NCI-H345 (cell line): ENCODE data around the gene ADARB1.

Experiments used
- DNase-seq: peaks from one replicate; lab custom pipeline; 2025; lab: John Stamatoyannopoulos, UW

The ADARB1 gene

GRCh38 chr21:45039317-45040156 is 34.8 kb upstream of the ADARB1 start:
- no peak for DNase-seq

DNA sequence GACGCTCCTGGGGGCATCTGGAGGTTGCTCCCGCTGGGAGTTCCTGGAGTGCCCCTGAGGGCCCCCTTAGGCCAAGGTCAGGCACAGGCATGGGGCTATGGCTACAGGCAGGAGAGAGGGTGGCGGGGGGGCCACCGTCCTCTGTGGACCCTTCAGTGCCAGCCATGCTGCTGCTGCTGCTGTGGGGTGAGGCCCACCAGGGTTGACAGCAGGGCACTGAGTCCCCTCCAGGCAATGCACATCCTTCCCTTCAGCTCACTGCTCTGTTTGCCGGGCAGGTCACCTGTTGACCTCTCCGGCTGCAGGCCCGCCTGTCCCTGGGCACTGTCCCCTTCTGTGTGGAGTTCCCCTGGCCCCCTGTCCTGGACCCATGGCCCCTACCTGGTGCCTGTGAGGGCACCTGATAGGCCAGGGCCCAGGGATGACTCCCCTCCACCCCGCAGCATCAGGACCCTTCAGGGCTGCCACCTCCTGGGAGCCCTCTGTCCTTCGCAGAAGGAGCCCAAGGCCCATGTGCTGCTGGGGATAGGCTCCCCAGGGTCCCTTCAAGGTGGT is 34.1 kb upstream of the ADARB1 start:
- DNase-seq = no peak

DNA sequence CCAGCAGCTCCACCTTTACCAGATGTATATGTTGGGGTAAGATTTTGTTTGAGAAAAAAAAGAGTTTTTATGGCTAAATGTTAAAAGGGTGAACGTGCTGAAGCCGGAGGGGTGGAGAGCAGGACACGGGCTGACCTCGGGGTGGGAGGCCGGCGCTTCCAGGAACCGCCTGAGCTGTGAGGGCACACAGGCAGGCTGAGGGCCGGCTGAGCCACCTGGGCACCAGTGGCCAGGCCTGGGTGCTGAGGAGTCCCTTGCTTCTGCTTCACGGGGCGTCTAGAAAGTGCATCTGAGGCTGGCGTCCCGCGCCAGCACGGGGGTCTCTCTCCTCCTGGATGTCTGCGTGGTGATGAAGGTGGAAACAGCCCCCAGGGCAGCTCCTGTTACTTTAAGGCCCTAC is 33.6 kb upstream of the ADARB1 start:
- no peak for DNase-seq

DNA sequence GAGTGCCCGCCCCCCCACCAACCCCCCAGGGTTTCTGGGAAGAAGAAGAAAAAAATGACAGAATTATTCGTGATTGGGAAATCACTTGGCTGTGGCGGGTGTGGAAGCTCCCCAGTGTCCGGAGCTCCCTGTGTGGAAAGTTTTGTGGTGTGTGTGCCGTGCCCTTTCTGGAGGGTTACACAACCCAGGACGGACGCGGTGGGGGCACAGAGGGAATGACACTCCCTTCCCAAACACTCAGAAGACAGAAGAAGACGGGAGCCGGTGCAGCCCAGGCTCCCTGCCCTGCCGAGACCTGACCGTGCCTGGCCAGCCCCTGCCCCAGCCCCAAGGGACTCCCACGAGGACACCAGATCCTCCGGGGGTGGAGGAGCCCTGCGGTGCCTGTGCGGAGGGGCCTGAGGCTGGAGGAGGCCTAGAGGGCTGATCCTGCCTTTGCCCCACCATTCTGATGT is 33.0 kb upstream of the ADARB1 start:
- no peak for DNase-seq

- no peak for DNase-seq
Measured at GRCh38 chr21:45041984-45042663, 32.3 kb upstream of the ADARB1 start.

- DNase-seq = no peak
Measured at GRCh38 chr21:45042664-45043161, 31.7 kb upstream of the ADARB1 start.

DNA sequence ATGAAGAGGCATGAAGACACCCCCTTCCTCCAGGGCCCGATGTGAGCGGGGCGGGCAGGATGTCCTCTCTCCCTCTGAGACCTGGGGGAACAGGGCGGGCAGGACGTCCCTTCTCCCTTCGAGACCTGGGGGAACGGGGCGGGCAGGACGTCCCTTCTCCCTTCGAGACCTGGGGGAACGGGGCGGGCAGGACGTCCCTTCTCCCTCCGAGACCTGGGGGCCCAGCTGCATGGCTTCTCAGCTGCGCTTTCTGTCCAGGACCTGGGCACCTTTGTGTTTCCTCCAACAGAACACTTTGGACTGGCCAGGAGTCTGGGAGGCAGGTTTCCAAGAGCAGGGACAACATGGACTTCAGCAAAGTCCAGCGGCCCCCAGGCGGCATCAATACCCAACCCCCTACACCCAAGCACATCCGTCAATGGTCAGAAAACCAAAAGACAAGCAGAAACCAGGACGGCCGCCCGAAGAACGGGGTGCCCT is 30.8 kb upstream of the ADARB1 start:
- no peak for DNase-seq

DNA sequence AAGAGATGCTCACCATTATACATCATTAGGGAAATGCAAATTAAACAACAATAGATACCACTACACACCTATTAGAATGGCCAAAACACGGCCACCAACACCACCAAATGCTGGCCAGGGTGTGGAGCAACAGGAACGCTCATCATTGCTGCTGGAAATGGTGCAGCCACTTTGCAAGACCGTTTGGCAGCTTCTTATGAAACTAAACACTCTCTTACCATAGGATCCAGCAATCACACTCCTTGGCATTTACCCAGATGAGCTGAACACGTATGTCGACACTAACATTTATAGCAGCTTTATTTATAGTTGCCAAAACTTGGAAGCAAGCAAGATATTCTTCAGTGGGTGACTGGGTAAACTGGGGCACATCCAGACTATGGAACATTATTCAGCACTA is 28.9 kb upstream of the ADARB1 start:
- DNase-seq = no peak

DNA sequence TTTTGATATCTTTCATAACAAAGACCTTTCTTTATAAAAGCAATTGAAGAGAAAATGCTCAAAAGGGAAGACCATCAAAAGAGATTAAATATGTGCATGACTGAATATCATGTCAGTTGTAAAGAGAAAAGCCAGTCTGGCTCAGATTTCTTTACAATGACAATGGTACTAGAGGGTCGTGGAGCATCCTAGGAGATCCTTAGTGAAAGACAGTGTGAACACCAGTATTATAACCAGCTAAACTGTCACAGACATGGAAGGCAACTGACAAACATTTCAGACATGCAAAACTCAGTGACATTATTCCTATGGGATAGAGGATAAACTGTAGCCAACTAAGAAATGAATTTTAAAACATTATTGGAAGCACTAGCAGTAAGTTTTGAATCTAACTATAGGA is 27.1 kb upstream of the ADARB1 start:
- DNase-seq = no peak

DNA sequence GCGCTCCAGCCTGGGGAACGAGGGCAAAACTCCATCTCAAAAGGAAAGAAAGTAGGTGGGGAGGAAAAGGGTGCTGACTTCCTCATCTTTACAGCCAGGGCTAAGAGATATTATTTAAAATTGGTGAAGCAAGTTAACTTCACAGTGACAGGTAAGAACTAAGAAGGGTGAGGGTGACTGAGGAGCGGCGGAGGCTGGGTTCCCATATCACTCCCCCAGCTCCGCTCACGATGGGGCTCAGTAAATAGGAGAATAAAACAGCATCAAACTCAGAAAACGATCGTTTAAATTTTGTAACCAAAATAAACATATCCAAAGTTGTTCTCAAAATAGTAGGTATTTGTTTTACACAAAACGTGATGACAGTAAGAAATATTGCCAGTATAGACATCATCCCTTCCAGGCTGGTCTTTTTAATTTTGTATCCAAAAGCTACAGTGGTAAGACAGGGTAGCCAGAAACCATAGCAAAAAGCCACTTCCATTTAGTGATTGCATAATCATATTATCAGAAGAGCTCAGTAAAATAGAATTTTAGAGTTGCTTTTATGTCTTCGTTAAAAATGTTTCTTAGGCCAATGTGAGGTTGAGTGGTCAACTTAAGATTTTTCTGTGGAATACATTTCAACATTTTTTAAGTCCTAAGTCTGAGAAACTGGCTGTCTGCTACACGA is 26.2 kb upstream of the ADARB1 start:
- no peak for DNase-seq

- no peak for DNase-seq
Measured at GRCh38 chr21:45048968-45049367, 25.4 kb upstream of the ADARB1 start.

DNA sequence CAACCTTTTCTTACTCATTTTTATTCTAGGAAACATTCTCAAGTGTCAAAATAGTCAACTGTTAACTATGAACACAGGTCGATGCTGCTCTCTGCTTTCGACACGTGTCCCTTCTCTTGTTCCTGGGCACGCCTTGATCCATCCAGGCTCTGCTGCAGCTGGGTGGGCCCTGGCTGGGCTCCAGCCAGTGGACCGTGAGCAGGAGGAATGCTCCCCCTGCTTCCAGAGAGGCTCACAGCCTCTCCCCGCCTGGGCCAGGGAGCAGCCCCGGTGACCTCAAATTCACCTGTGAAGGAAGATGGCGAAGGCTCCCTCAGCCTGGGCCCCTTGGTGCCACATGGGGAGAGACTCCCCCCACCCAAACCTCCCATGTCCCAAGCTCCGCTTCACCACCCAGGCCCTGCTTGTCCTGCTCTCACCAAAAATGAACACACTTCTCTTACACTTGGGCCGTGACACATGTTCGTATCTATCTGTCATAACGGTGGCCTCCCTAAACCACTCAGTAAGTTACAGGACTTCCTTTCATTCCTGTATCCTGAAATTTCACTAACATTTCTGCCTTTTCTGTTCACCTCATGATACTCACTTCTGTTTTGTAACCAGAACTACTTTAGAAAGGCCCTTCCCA is 24.6 kb upstream of the ADARB1 start:
- no peak for DNase-seq

GRCh38 chr21:45050345-45050796 is 24.0 kb upstream of the ADARB1 start:
- no peak for DNase-seq

DNA sequence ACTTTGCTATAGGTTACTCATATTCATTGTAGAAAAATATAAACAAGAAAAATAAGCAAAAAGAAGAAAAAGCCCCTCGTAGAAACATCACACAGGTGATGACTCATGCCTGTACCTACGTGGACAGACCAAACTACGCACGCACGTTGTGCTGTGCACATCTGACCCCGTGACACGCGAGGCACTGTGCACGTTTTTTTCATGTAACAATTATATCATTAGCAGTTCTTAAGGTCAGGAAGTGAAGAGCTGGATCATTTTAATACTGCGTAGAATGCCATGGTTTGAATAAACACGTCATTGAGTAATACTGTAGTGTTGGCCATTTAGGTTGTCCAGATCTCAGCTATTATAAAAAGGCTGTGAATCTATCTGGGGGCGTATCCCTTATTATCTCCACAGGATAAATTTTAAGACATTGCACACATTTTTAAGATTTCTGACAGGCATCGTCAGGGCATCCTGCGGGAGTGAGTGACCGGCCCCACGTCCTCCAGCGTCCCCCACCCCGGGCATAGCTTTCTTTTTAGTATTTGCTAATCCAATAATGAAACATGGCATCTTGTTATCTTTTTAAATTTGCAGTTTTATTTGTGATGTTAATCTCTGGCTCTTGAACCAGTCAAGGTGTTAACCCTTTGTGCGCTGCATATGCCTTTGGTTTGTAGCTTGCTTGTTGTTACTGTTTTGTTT is 23.4 kb upstream of the ADARB1 start:
- DNase-seq = no peak

DNA sequence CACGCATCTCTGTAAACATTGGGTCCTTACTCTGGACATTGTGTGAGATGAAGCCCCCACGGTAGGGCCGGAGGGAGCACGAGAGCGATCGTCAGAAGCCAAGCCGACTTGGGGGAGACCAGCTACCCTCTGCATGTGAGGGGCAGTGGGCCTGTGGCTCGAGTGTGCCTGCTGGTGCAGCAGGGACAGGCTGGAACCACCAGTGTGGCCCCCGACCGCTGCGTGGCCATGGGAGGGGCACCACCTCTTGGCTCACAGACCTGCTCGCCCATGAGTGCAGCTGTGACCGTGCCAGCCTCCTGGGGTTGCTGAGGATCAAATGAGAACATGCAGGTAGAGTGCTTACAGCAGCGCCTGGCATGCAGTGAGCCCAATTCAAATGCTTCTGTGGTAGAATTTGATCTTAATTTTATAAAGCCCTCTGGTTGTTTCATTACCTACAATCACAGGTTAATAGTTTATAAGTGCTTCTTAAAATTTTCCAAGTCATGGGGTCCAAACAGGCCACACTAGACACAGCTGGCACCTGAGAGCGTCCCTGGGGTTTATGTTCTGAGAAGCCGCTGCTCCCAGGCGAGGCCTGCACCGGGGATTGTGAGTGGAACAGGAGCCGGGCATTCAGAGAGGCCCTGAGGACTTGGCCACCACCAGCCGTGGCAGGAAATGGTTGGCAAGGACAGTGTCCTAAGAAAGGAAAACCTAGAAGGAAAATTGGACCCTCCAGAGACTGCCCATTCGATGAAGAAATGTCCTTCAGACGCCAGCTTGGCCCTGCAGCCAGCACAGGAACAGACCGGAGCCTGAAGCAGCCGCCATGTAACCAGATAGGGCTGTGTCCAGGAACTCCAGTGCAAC is 22.6 kb upstream of the ADARB1 start:
- DNase-seq = no peak

- DNase-seq = no peak
Measured at GRCh38 chr21:45052960-45053359, 21.4 kb upstream of the ADARB1 start.

- no peak for DNase-seq
Measured at GRCh38 chr21:45053561-45054226, 20.7 kb upstream of the ADARB1 start.

DNA sequence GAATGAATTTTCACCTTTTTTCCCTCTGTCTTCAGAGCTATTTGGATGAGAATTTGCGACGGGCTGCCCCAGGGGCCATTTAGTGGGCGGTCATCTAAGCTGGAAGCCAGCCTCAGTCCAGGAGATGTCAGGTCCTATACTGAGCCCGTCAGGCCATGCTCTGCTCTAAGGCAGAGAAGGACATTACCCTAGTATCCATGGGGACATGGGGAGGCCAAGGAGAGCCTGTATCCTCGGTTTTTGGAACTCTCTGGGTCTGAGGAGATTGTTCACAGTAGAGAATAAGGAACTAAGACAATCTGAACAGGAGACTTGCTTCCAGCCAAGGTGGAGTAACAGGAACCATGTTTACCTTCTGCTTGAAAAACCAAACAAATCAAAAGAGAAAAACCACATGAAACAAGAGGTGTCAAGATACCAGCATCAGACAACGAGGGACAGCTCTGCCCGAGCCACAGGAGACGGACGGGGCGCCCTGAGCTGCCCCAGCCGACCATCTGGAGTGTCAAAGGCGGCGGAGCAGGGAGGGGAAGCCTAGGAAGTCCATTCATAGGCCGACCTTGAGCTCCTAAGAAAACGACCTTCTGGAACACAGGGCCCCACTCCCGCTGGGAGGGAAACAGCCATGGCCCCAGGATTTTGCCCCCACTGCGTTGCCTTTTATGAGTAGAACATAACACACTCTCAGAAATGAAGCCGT is 20.0 kb upstream of the ADARB1 start:
- no peak for DNase-seq
